Osteoblast (primary cell): ENCODE results near the gene SIAE. TPM values are rescaled to one million over a fixed set of nuclear protein-coding genes. Genes with fewer than 3 reads are reported as not detected.

ENCODE experiments used
- small RNA-seq: library from RNA; depleted of rRNA; stranded (forward); fragments of <200 nt; gene quantifications from one replicate; pipeline ENCODE3, GENCODE V24; 2012
- total RNA-seq: library from RNA; depleted of rRNA; stranded (reverse); fragments of >200 nt; gene quantifications from 2 replicates; pipeline ENCODE4 v1.2.3, GENCODE V29; 2012

SIAE gene
- total RNA-seq, 1 donor: 10.5 TPM

Small RNAs within 50 kb of the gene (small RNA-seq; reads per million reads assigned to genes)
- gene RNA5SP352: not detected

Other genes starting within 250 kb of the SIAE start
- gene OR8B4, start 248.9 kb downstream of the SIAE start, total RNA-seq: not detected in 2 replicates
- gene OR8B8, start 228.0 kb downstream of the SIAE start, total RNA-seq: not detected in 2 replicates
- gene OR8B12, start 130.1 kb downstream of the SIAE start, total RNA-seq: not detected in 2 replicates
- gene OR8A1, start 103.7 kb downstream of the SIAE start, total RNA-seq: not detected in 2 replicates
- not detected in 2 replicates for gene PANX3, start 62.3 kb downstream of the SIAE start, total RNA-seq
- gene TBRG1, start 50.9 kb downstream of the SIAE start, total RNA-seq: 37.7 and 40.2 TPM in 2 replicates
- gene SPA17, start 165 bp upstream of the SIAE start, total RNA-seq: 8.0 and 8.8 TPM in 2 replicates
- under 0.01 TPM in 1 of 2 replicates, not detected in the other for gene NRGN, start 66.2 kb upstream of the SIAE start, total RNA-seq
- gene VSIG2, start 78.5 kb upstream of the SIAE start, total RNA-seq: not detected in 2 replicates
- gene ESAM, start 88.6 kb upstream of the SIAE start, total RNA-seq: under 0.01 and 0.29 TPM in 2 replicates
- 10.6 and 10.9 TPM in 2 replicates for gene MSANTD2, start 126.7 kb upstream of the SIAE start, total RNA-seq
- 12.7 and 18.1 TPM in 2 replicates for gene ROBO3, start 191.7 kb upstream of the SIAE start, total RNA-seq
- 0.36 and 0.59 TPM in 2 replicates for gene ROBO4, start 224.1 kb upstream of the SIAE start, total RNA-seq
- under 0.01 TPM in 1 of 2 replicates, not detected in the other for gene HEPN1, start 245.5 kb upstream of the SIAE start, total RNA-seq